Muscle of leg (tissue), 11 donors: ENCODE results near the gene SDCCAG8. TPM values are rescaled to one million over a fixed set of nuclear protein-coding genes. Genes with fewer than 3 reads are reported as not detected.

Experiments
- DNase-seq: peaks from one replicate; pipeline ENCODE4 v3.0.0; 2013
- H3K27ac ChIP-seq: one replicate; pipeline ENCODE4 v1.5.1; 2013; ENCODE audit warnings: mild to moderate bottlenecking, low read length, control low read depth
- H3K27me3 ChIP-seq: one replicate; pipeline ENCODE4 v1.6.1; 2013; ENCODE audit warnings: low read length; ENCODE audit not compliant: control insufficient read depth, insufficient read depth
- H3K36me3 ChIP-seq: one replicate; pipeline ENCODE4 v1.6.1; 2013; ENCODE audit warnings: low read length; ENCODE audit not compliant: control insufficient read depth, insufficient read depth
- H3K4me1 ChIP-seq: one replicate; pipeline ENCODE4 v1.6.1; 2013; ENCODE audit warnings: low read length; ENCODE audit not compliant: control insufficient read depth, insufficient read depth
- H3K4me3 ChIP-seq: one replicate; pipeline ENCODE4 v1.5.1; 2013; ENCODE audit warnings: low read length, control low read depth
- H3K9me3 ChIP-seq: replicated peaks from 2 replicates; pipeline ENCODE4 v1.6.1; 2013; ENCODE audit warnings: low read depth, low read length; ENCODE audit not compliant: control insufficient read depth
- WGBS: methylation state at CpG from one replicate; pipeline ENCODE4 v1.1.5; 2013; ENCODE audit warnings: missing lambda C conversion rate; ENCODE audit not compliant: insufficient coverage; 5-methylcytosine and 5-hydroxymethylcytosine counted together
- polyA plus RNA-seq, 8 donors: library from polyadenylated mRNA; unstranded; fragments of 120-200 nt; gene quantifications; one replicate each; pipeline versions ENCODE4 v1.2.1 to v1.2.3, GENCODE V29; 2013; ENCODE audit warnings: inconsistent platforms in 1 of 8, low replicate concordance in 1 of 8; ENCODE audit not compliant: insufficient read length in 8 of 8, insufficient read depth in 1 of 8
- total RNA-seq: library from RNA; stranded (reverse); fragments of 120-200 nt; gene quantifications from one replicate; pipeline ENCODE4 v1.2.4, GENCODE V29; 2013

Gene SDCCAG8
- total and polyA plus RNA-seq, 9 donors, result 19.1 to 29.9 (median 23.0) TPM

GRCh38 chr1:243273945-243274344 is 18.1 kb downstream of the SDCCAG8 start:
- 88% methylated on average over 1 of the region's 2 CpGs for WGBS
- no peaks in the 10 kb centered on the region for H3K27me3 ChIP-seq
- DNase-seq, result no peak
- H3K27ac ChIP-seq, result no peak overlapping the region
- no peak overlapping the region for H3K4me3 ChIP-seq
- peaks cover 3% of the 10 kb centered on the region for H3K9me3 ChIP-seq
- peaks cover 11% of the 10 kb centered on the region for H3K36me3 ChIP-seq
- H3K4me1 ChIP-seq, result no peaks in the 10 kb centered on the region

DNA sequence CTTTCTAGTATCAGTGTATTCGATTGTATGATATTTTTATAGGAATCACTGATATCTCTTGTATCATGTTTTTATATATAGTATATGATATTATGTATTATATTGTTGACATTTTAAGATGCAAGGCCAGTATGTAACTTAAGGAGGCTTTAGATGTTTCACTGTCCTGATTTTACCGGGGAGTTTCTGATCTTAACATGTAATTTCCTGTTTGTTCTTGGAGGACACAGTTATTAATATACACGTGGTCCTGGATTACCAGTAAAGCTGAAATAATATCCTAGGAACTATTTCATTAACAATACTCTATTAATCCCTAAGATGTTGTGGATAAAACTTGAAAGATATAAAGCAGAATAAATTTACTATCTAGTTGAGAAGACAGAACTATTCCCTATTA is 19.5 kb downstream of the SDCCAG8 start:
- WGBS, result no CpG with 5 or more reads among the region's 3 CpGs
- H3K27me3 ChIP-seq, result no peaks in the 10 kb centered on the region
- peaks cover 3% of the 10 kb centered on the region for H3K9me3 ChIP-seq
- no peak for DNase-seq
- no peaks in the 10 kb centered on the region for H3K4me1 ChIP-seq
- peaks cover 10% of the 10 kb centered on the region for H3K36me3 ChIP-seq
- no peak overlapping the region for H3K27ac ChIP-seq
- H3K4me3 ChIP-seq, result no peak overlapping the region

- Histone ChIP-seq H3K27ac (no peak overlapping the region), H3K36me3 (peaks cover 11% of the 10 kb centered on the region), H3K9me3 (peaks cover 3% of the 10 kb centered on the region), H3K4me1 (no peaks in the 10 kb centered on the region), H3K4me3 (no peak overlapping the region), H3K27me3 (no peaks in the 10 kb centered on the region)
- DNase-seq, result no peak
- 57% methylated on average over 1 of the region's 3 CpGs for WGBS
These were observed 24.8 kb downstream of the SDCCAG8 start for GRCh38 chr1:243280571-243281129.

DNA sequence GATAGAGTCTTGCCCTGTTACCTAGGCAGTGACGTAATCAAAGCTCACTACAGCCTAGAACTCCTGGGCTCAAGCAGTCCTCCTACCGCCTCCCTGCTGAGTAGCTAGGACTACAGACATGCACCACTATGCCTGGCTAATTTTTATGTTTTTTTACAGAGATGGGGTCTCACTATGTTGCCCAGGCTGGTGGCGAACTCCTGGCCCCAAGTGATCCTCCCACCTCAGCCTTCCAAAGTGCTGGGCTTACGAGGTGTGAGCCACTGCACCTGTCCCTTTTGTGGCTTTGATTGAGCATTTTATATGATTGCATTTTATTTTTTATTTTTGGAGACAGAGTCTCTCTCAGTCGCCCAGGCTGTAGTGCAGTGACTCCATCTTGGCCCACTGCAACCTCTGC is 25.8 kb downstream of the SDCCAG8 start:
- 100% methylated on average over 1 of the region's 5 CpGs for WGBS

DNA sequence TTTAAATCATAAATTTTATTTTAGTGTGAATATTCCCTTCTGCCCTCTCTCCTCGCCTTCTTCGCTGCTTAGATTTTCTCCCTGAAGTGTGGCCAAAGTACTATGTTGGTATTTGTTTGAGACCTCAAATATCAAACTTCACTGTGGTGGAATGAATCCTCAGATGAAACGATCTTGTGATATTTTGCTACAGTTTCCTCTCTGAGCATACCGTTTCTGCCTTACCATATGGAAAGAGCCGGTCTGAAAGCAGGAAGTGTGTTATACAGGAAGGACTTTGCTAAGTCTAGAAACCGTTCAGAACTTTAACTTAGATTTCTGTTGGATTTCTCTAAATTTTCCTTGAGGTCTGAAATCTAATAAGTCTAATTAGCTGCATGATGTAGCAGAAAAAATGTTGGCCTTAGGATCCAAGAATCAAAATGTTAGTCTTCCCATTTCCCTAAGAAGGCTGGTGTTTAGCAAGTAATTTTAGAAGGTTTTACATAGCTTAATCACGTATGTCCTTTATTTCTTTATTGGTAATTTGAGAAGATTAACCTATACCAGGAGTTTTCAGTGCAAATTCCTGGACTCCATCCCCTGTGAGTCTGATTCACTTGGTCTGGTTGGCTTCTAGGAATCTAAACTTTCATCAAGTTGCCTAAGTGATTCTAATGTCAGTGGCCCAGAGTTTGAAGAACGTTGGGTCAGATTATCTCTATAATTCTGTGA is 30.7 kb downstream of the SDCCAG8 start:
- Histone ChIP-seq H3K27ac (peak overlapping the region; percentile 61), H3K27me3 (no peaks in the 10 kb centered on the region), H3K9me3 (no peaks in the 10 kb centered on the region), H3K36me3 (peaks cover 17% of the 10 kb centered on the region), H3K4me3 (no peak overlapping the region), H3K4me1 (no peaks in the 10 kb centered on the region)
- 60% methylated on average over 1 of the region's 8 CpGs for WGBS
- DNase-seq, result peak; percentile 54

More for the DNA sequence above, 25.8 kb downstream of the SDCCAG8 start:
- H3K36me3 ChIP-seq, result peaks cover 14% of the 10 kb centered on the region
- no peaks in the 10 kb centered on the region for H3K4me1 ChIP-seq
- no peaks in the 10 kb centered on the region for H3K27me3 ChIP-seq
- H3K27ac ChIP-seq, result no peak overlapping the region
- H3K4me3 ChIP-seq, result no peak overlapping the region
- peaks cover 3% of the 10 kb centered on the region for H3K9me3 ChIP-seq
- no peak for DNase-seq

DNA sequence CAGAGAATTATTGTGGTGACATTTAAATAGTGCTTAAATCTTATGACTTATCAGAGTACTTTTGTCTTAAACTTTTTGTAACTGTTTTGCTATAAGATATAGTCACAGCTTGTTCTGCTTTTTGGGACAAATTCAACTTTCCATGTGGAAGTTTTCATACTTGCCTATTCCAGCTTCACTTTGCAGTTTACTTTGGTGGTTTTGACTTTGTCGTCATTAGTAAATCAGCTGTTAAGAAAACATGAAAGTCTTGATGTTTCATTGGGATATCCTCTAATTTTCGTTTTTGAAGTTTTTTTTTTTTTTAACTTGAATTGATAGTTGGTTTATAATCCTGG is 31.3 kb downstream of the SDCCAG8 start:
- peak; percentile 58 for DNase-seq
- Histone ChIP-seq H3K9me3 (no peaks in the 10 kb centered on the region), H3K27ac (peak overlapping the region; percentile 61), H3K27me3 (no peaks in the 10 kb centered on the region), H3K4me3 (no peak overlapping the region), H3K4me1 (no peaks in the 10 kb centered on the region), H3K36me3 (peaks cover 14% of the 10 kb centered on the region)
- no CpG with 5 or more reads among the region's 2 CpGs for WGBS

DNA sequence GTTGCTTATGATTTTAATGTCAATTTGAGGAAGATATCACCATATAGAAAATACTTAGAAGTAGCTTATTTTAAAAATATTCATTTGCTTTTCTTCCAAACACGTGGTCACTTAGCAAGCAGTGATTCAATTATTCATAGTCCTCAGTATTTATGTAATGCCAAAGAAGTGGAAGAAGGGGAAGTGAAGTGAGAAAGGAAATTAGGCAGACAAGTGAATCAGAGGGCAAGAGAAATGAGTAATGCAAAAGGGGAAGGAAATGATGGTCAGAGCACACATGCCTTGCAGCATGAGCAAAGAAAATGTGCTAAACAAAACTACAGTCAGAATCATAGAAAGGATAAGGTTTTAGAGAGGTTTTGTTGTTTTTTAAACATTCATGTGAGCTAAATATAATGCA is 31.8 kb downstream of the SDCCAG8 start:
- peaks cover 17% of the 10 kb centered on the region for H3K36me3 ChIP-seq
- H3K4me1 ChIP-seq, result no peaks in the 10 kb centered on the region
- peak; percentile 75 for DNase-seq
- no CpG with 5 or more reads among the region's 1 CpG for WGBS
- peak overlapping the region; percentile 64 for H3K27ac ChIP-seq
- H3K4me3 ChIP-seq, result no peak overlapping the region
- no peaks in the 10 kb centered on the region for H3K9me3 ChIP-seq
- no peaks in the 10 kb centered on the region for H3K27me3 ChIP-seq

DNA sequence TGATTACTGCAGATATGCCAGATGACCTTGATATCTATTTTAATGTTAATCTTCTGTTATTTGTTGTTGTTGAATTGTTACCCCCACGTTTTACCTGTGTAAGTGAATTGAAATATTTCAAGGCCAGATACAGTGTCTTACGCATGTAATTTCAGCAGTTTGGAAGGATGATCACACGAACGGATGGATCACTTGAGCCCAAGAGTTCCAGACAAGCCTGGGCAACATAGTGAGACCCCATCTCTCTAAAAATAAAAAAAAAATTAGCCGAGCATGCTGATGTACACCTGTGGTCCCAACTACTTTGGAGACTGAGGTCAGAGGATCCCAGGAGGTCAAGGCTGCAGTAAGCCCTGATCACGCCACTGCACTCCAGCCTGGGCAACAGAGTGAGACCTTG is 32.2 kb downstream of the SDCCAG8 start:
- Histone ChIP-seq H3K4me3 (no peak overlapping the region), H3K4me1 (no peaks in the 10 kb centered on the region), H3K9me3 (no peaks in the 10 kb centered on the region), H3K36me3 (peaks cover 17% of the 10 kb centered on the region), H3K27me3 (no peaks in the 10 kb centered on the region), H3K27ac (peak overlapping the region; percentile 64)
- 65% methylated on average over 3 of the region's 6 CpGs for WGBS
- no peak for DNase-seq

GRCh38 chr1:243291292-243291691 is 35.5 kb downstream of the SDCCAG8 start:
- Histone ChIP-seq H3K4me3 (no peak overlapping the region), H3K27ac (no peak overlapping the region), H3K4me1 (no peaks in the 10 kb centered on the region), H3K9me3 (peaks cover 2% of the 10 kb centered on the region), H3K27me3 (no peaks in the 10 kb centered on the region), H3K36me3 (peaks cover 13% of the 10 kb centered on the region)
- DNase-seq, result no peak
- no CpG with 5 or more reads among the region's 1 CpG for WGBS

- no peak for DNase-seq
- Histone ChIP-seq H3K9me3 (peaks cover 2% of the 10 kb centered on the region), H3K4me1 (no peaks in the 10 kb centered on the region), H3K4me3 (no peak overlapping the region), H3K36me3 (peaks cover 10% of the 10 kb centered on the region), H3K27me3 (no peaks in the 10 kb centered on the region), H3K27ac (no peak overlapping the region)
- no CpG with 5 or more reads among the region's 5 CpGs for WGBS
These were observed 36.3 kb downstream of the SDCCAG8 start for GRCh38 chr1:243292117-243292516.
